Measurements from ENCODE around the gene TRMT1L.

GRCh38 chr1:185105121-185105520 is 51.6 kb downstream of the TRMT1L start:
- TF ChIP-seq POLR2AphosphoS5 (IDR thresholded peaks at IDR 0.05; ENCODE audit: low read depth, low read length) (no peak), TAF1 (IDR thresholded peaks at IDR 0.05; ENCODE audit: borderline replicate concordance, insufficient read depth, low read length) (no peak)

Measured in PFSK-1 (cell line).